Stimulated activated CD8-positive, alpha-beta memory T cell treated with anti-CD3 and anti-CD28 coated beads, Interleukin-2, amount 100 ng/mL, for 48 hours (primary cell): ENCODE data around the gene EFCAB12.
"Not testable (repeated sequence)": the region's sequence is repeated elsewhere in the genome, so short reads cannot be mapped to it uniquely, and the experiment has no call there.

Source experiments
- DNase-seq, 2 donors: peaks; one replicate each; pipeline ENCODE4 v3.0.0-alpha.2; 2020; ENCODE audit warnings: low read depth in 2 of 2

EFCAB12 gene

GRCh38 chr3:129393760-129394564 lies 34.5 kb downstream of the EFCAB12 start:
- DNase-seq: not testable (repeated sequence)

DNA sequence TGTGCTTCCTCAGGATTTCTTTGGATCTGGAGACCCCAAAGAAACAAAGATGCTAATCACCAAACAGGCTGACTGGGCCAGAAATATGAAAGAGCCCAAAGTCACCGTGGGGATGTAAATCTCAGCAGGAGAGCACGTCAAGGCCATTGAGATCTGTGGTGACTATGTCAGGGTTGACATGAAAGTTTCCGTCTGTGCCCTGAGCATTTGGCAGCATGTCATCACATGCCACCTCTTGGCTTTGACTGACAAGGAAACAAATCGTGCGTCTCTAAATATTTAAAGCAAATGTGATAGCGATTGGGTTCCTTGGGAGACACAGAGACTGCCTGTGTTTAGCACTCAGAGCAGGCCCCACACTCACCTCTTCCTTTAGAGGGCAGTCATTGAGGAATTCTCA lies 35.2 kb downstream of the EFCAB12 start:
- no peak for DNase-seq

DNA sequence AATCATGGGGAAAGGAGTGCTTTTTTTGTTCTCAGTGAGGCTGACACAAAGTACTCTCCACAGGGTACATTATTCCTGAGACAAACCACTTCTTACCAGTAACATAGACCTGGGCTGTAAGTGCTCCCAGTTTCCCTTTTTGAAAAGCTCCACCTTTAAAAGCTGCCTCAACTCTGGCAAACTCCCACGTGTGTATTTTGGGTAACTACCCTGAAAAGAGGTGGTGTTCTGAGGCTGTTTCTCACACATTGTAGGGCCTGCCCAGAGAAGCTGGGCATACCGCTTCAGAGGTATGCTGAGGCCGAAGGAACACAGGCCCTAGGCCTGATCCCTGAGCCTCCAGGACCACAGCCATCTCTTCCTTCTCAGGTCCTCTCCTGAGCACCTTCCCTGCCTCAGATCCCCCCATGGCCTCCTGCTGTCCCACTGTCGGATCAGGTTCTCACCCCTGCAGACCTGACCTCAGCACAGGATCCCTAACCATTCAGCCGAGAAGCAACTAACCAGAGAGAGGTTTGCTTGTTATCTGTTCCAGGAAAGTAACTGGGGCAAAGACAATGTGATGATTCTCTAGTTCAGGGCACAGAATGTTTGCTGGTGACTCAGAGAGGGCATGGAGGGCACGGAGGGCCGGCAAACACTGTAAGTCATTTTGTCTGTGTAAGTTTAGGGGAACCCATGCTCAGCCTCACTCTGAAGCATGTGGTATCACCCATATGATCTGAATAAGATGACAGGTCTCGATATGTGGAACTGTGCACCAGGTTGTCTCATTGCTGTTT lies 36.1 kb downstream of the EFCAB12 start:
- DNase-seq: not testable (repeated sequence)

- not testable (repeated sequence) for DNase-seq
These were observed 36.9 kb downstream of the EFCAB12 start for GRCh38 chr3:129391583-129391982.

GRCh38 chr3:129389572-129389937 lies 38.9 kb downstream of the EFCAB12 start:
- DNase-seq: no peak

- DNase-seq: not testable (repeated sequence)
These were observed 39.5 kb downstream of the EFCAB12 start for GRCh38 chr3:129388791-129389571.

GRCh38 chr3:129387487-129387886 lies 40.9 kb downstream of the EFCAB12 start:
- no peak for DNase-seq

DNA sequence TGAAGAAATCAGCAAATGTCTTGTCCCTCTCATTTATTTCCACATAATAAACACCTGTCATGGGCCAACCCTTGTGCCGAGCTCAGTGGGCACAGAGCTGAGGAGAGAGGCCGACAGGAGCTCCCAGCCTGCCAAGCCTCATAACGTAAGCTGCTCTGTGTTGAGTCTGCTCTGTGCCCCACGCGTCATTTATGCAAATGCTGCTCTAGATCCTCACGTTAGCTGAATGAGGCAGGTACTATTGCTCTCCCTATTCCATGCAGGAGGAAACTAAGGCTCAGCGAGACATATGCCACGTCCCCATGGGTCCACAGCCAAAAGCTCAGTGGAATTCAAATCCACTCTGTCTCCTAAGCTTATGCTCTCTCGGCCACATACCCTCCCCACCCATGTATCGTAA lies 41.5 kb downstream of the EFCAB12 start:
- DNase-seq: no peak

- not testable (repeated sequence) for DNase-seq
These were observed 42.9 kb downstream of the EFCAB12 start for GRCh38 chr3:129385507-129385906.

- no peak for DNase-seq
These were observed 43.7 kb downstream of the EFCAB12 start for GRCh38 chr3:129384594-129385323.

DNA sequence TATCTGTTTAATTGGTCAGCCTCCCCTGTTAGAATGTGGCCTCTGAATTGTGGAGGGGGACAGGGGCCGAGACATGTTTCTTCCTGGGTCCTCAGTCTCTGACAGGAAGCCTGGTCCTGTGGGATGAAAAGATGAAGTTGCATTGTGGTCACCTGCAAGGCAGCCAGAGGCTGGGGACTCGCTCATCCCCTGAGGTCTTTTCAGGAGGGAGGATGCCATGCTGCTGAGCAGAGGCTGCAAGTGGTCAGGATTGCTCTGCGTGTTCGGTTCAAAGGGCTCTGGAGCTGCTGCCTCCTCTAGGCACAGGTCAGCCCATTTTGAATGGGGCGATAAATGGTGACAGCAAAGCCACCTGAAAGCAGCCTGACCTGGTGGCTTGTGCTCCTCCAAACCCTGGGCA lies 44.3 kb downstream of the EFCAB12 start:
- DNase-seq: not testable (repeated sequence)

DNA sequence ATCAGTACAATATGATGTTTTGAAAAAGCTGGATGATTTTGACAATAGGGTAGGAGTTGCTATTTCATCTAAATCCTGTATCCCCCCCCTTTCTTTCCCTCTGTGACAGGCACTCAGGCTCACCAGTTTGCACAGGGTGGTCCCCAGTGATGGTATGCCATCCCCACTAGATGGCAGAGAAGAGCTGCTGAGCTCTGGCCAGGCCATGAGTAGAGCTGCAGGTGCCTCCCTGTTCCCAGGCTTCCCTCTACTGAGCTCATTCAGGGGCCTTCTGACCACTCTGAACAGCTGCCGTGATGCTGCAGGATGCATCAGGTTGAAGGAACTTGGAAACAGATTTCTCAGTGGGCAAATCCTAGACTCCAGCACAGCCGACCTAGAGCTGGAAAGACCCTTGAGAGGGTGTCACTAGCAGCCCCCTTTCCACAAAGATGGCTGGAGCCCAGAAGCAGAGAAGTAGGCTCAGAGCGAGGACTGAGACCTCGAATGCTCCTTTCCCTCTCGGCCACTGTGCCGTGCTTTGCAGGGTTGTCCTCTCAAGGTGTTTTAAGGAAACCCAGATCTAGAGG lies 45.1 kb downstream of the EFCAB12 start:
- peak; percentile 14 to 24 for DNase-seq

GRCh38 chr3:129382366-129382765 lies 46.1 kb downstream of the EFCAB12 start:
- no peak for DNase-seq

DNA sequence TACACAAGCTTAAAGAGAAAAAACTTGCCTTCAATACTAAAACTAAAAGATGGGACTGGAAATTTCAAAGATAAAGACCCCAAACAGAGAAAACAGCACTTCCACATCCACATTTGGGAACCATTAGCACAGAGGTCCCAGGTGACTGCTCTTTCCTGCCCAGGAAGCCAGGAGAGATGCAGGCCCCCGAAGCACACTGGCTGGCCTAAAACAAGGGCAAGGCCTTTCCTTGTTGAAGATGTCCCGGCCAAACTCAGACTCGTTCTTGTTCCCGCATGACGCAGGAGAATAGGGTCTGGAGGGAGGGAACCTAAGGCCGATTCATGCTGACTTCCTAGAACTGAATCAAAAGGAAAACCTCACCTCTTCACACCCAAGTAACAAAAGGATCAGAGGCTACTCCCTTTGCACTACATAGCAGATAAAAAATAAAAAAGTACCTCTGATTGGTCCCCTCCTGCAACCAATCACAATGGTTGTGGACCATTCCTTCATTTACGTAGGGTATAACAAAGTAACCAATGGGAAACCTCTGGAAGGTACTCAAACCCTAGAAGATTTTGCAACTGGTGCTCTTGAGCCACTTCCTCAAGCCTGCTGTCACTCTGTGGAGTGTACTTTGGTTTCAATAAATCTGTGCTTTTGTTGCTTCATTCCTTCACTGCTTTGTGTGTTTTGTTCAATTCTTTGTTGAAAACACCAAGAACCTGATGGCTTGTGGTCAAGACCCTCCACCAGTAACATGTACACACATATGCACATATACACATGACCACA lies 48.7 kb downstream of the EFCAB12 start:
- DNase-seq: no peak

DNA sequence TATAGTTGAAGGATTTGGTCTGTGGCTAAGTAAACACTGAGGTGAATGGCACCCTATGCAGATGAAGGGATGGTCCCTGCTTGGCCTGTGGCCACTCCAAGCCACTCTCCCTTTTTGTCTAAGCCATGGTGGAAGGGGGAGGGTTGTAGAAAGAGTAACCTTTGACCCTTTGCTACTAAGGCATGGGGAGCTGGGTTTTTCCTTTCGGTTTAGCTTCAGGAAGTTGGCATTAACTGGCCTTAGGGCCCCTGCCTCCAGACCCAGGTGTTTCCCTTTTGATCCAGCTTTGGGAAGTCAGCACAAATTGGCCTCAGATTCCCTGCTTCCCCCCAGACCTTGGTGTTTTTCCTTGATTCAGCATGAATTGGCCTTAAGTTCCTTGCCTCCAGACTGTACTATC lies 49.5 kb downstream of the EFCAB12 start:
- DNase-seq: no peak

GRCh38 chr3:129377615-129378014 lies 50.8 kb downstream of the EFCAB12 start:
- DNase-seq: no peak

- no peak for DNase-seq
These were observed 53.3 kb downstream of the EFCAB12 start for GRCh38 chr3:129375099-129375498.

DNA sequence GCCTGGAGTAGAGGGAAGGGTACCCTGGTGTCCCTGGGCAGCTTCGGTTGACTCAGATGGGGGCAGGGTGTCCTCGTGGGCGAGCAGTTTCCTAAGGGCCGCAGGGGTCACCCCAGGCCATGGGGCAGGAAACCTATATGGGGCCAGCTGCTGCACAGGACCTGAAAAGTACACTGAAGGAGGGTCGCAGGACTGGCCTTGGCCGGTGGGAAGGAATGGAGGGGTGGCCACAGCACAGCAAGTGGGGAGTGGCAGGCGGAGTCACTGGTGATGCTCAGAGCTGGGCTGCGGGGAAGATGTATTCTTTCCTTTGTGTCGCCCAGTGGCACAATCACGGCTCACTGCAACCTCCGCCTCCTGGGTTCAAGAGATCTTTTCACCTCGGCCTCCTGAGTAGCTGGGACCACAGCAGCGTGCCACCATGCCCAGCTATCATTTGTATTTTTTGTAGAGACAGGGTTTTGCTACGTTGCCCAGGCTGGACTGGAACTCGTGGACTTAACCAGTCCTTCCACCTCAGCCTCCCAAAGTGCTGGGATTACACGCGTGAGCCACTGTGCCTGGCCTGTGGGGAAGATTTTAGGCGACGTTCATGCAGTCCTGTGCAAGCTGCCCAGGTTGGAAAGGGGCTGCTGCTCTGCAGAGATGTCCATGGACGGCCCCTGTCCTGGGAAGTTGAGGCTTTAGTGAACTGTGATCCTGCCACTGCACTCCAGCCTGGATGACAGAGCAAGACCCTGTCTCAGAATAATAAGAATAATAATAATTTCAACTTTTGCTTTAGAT lies 57.2 kb downstream of the EFCAB12 start:
- no peak for DNase-seq

- no peak for DNase-seq
These were observed 58.0 kb downstream of the EFCAB12 start for GRCh38 chr3:129370248-129370964.
